Smooth muscle cell (in vitro differentiated cells): Measurements from ENCODE around the gene IPP. TPM values are rescaled to one million over a fixed set of nuclear protein-coding genes. Genes with fewer than 3 reads are reported as not detected.

Experiments used
- DNase-seq: peaks from one replicate; lab custom pipeline; 2025; ENCODE audit not compliant: unreplicated experiment; lab: John Stamatoyannopoulos, UW
- H2AFZ ChIP-seq: fragments of 200-600 bp; sonication (generic); 2 replicates; pipeline ENCODE4 v1.6.0; 2016; ENCODE audit warnings: antibody characterized with exemption, low read depth, mild to moderate bottlenecking
- H3F3A ChIP-seq: fragments of 200-600 bp; sonication (generic); 2 replicates; pipeline ENCODE4 v1.6.0; 2017; ENCODE audit warnings: antibody characterized with exemption, low read depth
- H3K27ac ChIP-seq: fragments of 200-600 bp; sonication (generic); 2 replicates; pipeline ENCODE4 v1.5.1; 2016; ENCODE audit warnings: low read depth, mild to moderate bottlenecking
- H3K27me3 ChIP-seq: fragments of 200-600 bp; sonication (generic); 2 replicates; pipeline ENCODE4 v1.6.1; 2016; ENCODE audit warnings: low read depth, mild to moderate bottlenecking
- H3K36me3 ChIP-seq: fragments of 200-600 bp; sonication (generic); 2 replicates; pipeline ENCODE4 v1.5.1; 2016; ENCODE audit warnings: low read depth
- H3K4me1 ChIP-seq: fragments of 200-600 bp; sonication (generic); 2 replicates; pipeline ENCODE4 v1.5.1; 2016; ENCODE audit warnings: low read depth
- H3K4me2 ChIP-seq: fragments of 200-600 bp; sonication (generic); 2 replicates; pipeline ENCODE4 v1.6.0; 2016; ENCODE audit warnings: mild to moderate bottlenecking
- H3K4me3 ChIP-seq: fragments of 200-600 bp; sonication (generic); 2 replicates; pipeline ENCODE4 v1.5.1; 2016; ENCODE audit warnings: mild to moderate bottlenecking
- H3K79me2 ChIP-seq: fragments of 200-600 bp; sonication (generic); 2 replicates; pipeline ENCODE4 v1.6.0; 2016; ENCODE audit warnings: low read depth, mild to moderate bottlenecking
- H3K9ac ChIP-seq: fragments of 200-600 bp; sonication (generic); 2 replicates; pipeline ENCODE4 v1.6.0; 2016; ENCODE audit warnings: low read depth
- H3K9me3 ChIP-seq: fragments of 200-600 bp; sonication (generic); replicated peaks from 2 replicates; pipeline ENCODE4 v1.5.1; 2016; ENCODE audit warnings: low read depth
- H4K20me1 ChIP-seq: fragments of 200-600 bp; sonication (generic); 2 replicates; pipeline ENCODE4 v1.6.0; 2016; ENCODE audit warnings: low read depth
- WGBS: methylation state at CpG from one replicate; pipeline ENCODE4 v1.1.7; 2016; ENCODE audit warnings: low lambda C conversion rate; 5-methylcytosine and 5-hydroxymethylcytosine counted together
- polyA plus RNA-seq: library from polyadenylated mRNA; unstranded; fragments of >200 nt; fragmentation: Nextera tagmentation; extraction: Ambion mirVana; gene quantifications from 2 replicates; pipeline ENCODE4 v1.2.1, GENCODE V29; 2016
- total RNA-seq: library from RNA; depleted of rRNA; stranded (reverse); fragments of >200 nt; gene quantifications from 2 replicates; pipeline ENCODE4 v1.2.3, GENCODE V29; 2014
- TF ChIP-seq, protein P1 (sequence below): fragments of 200-600 bp; sonication (generic); IDR thresholded peaks from 2 replicates; pipeline ENCODE4 v1.5.1; 2017; ENCODE audit warnings: borderline replicate concordance, mild to moderate bottlenecking, antibody characterized with exemption; ENCODE audit not compliant: insufficient read depth, poor library complexity, severe bottlenecking

IPP gene
- total and polyA plus RNA-seq, 2 experiments from 2014 or later: 9.9 to 14.8 TPM

DNA sequence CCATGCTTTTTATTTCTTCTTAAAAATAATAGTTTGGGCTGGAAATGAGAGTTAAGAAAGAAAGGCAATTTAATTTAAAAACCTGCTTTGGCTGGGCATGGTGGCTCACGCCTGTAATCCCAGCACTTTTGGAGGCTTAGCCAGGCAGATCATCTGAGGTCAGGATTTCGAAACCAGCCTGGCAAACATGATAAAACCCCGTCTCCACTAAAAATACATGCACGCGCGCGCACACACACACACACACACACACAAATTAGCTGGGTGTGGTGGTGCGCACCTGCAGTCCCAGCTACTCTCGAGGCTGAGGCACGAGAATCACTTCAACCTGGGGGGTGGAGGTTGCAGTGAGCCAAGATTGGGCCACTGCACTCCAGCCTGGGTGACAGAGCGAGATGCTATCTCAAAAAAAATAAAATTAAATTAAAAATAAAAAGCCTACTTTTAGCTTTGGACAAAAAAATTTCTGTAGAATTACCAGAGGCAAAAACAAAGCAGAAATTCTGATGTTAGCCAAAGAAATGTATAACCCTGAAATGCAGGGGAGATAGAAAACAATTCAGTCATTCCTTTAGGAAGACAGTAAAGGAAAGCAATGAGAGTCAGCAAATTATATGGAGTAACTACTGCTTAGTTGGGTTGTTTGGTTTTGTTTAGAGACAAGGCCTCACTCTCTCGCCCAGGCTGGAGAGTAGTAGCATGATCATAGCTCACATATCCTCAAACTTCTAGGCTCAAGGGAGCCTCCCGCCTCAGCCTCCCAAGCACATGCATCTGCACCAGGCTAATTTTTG, 15.7 kb upstream of the IPP start:
- DNase-seq: no peak
- Histone ChIP-seq H3K79me2 (no peaks in the 10 kb centered on the region), H3K4me2 (no peak overlapping the region), H4K20me1 (no peaks in the 10 kb centered on the region), H2AFZ (no peak overlapping the region), H3K36me3 (no peaks in the 10 kb centered on the region), H3K4me1 (no peaks in the 10 kb centered on the region), H3K27me3 (no peaks in the 10 kb centered on the region), H3K4me3 (no peak overlapping the region), H3K27ac (no peak overlapping the region), H3K9me3 (no peaks in the 10 kb centered on the region), H3K9ac (no peak overlapping the region), H3F3A (no peaks in the 10 kb centered on the region)
- WGBS: 84% methylated on average over 13 of the region's 13 CpGs
- TF ChIP-seq, protein P1, sequence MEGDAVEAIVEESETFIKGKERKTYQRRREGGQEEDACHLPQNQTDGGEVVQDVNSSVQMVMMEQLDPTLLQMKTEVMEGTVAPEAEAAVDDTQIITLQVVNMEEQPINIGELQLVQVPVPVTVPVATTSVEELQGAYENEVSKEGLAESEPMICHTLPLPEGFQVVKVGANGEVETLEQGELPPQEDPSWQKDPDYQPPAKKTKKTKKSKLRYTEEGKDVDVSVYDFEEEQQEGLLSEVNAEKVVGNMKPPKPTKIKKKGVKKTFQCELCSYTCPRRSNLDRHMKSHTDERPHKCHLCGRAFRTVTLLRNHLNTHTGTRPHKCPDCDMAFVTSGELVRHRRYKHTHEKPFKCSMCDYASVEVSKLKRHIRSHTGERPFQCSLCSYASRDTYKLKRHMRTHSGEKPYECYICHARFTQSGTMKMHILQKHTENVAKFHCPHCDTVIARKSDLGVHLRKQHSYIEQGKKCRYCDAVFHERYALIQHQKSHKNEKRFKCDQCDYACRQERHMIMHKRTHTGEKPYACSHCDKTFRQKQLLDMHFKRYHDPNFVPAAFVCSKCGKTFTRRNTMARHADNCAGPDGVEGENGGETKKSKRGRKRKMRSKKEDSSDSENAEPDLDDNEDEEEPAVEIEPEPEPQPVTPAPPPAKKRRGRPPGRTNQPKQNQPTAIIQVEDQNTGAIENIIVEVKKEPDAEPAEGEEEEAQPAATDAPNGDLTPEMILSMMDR: no peak

DNA sequence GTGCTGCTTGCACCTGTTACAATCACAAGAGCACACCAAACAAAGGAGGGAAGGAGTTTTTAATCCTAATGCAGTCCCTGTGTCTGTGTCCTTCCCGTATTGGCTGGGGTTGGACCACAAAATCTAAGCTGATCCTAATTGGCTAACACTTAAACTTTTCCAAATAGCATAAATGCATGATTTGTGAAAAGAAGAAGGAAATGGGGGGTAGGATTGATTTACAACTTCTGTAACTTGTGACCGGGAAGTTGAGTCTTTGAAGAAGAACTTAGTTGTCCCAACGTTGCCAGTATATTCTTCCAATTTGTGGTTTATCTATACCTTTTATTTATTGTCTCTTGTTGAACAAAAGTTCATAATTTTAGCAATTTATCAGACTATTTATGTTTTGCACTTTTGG, 11.8 kb upstream of the IPP start:
- DNase-seq: no peak
- Histone ChIP-seq H3K36me3 (no peaks in the 10 kb centered on the region), H3K4me3 (no peak overlapping the region)

DNA sequence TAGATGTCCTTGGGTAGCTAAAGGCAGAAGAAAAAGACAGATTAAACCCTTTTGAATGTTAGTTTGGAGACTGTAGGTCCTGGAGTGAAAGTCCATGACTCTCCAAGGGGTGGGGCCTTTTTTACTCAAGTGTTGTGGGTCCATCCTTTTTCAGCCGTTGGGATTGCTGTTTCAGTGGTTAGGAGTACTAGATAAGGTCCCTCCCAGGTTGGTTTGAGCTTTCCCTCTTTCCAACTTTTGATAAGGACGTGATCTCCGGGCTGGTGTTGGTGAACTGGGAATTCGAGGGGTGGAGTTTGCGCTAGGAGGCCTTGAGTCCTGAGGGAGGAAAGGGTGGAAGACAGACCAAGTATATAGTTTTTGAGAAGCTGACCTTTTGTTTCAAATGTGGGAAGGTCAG, 5.2 kb upstream of the IPP start:
- no peak for DNase-seq
- Histone ChIP-seq H3K9me3 (peaks cover 4% of the 10 kb centered on the region), H3K27ac (no peak overlapping the region), H2AFZ (no peak overlapping the region), H3K36me3 (no peaks in the 10 kb centered on the region), H3K4me2 (no peak overlapping the region), H3K9ac (no peak overlapping the region), H3F3A (no peaks in the 10 kb centered on the region), H3K4me1 (peaks cover 5% of the 10 kb centered on the region), H3K27me3 (no peaks in the 10 kb centered on the region), H4K20me1 (no peaks in the 10 kb centered on the region), H3K79me2 (no peaks in the 10 kb centered on the region), H3K4me3 (no peak overlapping the region)
- TF ChIP-seq, protein P1: no peak
- WGBS: 78% methylated on average over 5 of the region's 5 CpGs

More for the DNA sequence above, 11.8 kb upstream of the IPP start:
- TF ChIP-seq, protein P1: no peak
- WGBS: 85% methylated on average over 3 of the region's 3 CpGs
- H2AFZ ChIP-seq: no peak overlapping the region
- H4K20me1 ChIP-seq: no peaks in the 10 kb centered on the region
- no peaks in the 10 kb centered on the region for H3F3A ChIP-seq
- no peak overlapping the region for H3K9ac ChIP-seq
- no peaks in the 10 kb centered on the region for H3K79me2 ChIP-seq
- no peaks in the 10 kb centered on the region for H3K4me1 ChIP-seq
- no peak overlapping the region for H3K4me2 ChIP-seq
- H3K27me3 ChIP-seq: no peaks in the 10 kb centered on the region
- H3K27ac ChIP-seq: no peak overlapping the region
- no peaks in the 10 kb centered on the region for H3K9me3 ChIP-seq
